ENCODE results near the gene VPS35. TPM values are rescaled to one million over a fixed set of nuclear protein-coding genes. Genes with fewer than 3 reads are reported as not detected.

Gene VPS35
- total RNA-seq, 1 donor from 2014 or later = 116 TPM

- H3K4me3 ChIP-seq (ENCODE audit: low read depth, low read length) = no peak overlapping the region
- no peak for TF ChIP-seq CTCF (IDR thresholded peaks at IDR 0.05; ENCODE audit: insufficient read depth, low read length, severe bottlenecking)
- no peaks in the 10 kb centered on the region for H3K36me3 ChIP-seq (ENCODE audit: control insufficient read depth, insufficient read depth, low read length)
- no peaks in the 10 kb centered on the region for H3K27me3 ChIP-seq (ENCODE audit: control insufficient read depth, insufficient read depth, low read length)
- DNase-seq (ENCODE audit: low read depth) (no peak), FAIRE-seq (no peak)
Measured at GRCh38 chr16:46700048-46700447, 11.1 kb upstream of the VPS35 start.

- FAIRE-seq (no peak), DNase-seq (ENCODE audit: low read depth) (no peak)
- no peaks in the 10 kb centered on the region for H3K27me3 ChIP-seq (ENCODE audit: control insufficient read depth, insufficient read depth, low read length)
- peaks cover 2% of the 10 kb centered on the region for H3K36me3 ChIP-seq (ENCODE audit: control insufficient read depth, insufficient read depth, low read length)
- no peak overlapping the region for H3K4me3 ChIP-seq (ENCODE audit: low read depth, low read length)
- TF ChIP-seq CTCF (IDR thresholded peaks at IDR 0.05; ENCODE audit: insufficient read depth, low read length, severe bottlenecking) = no peak
Measured at GRCh38 chr16:46696957-46697356, 8.0 kb upstream of the VPS35 start.

GRCh38 chr16:46695937-46696336 lies 7.0 kb upstream of the VPS35 start:
- FAIRE-seq (no peak), DNase-seq (ENCODE audit: low read depth) (no peak)
- TF ChIP-seq CTCF (IDR thresholded peaks at IDR 0.05; ENCODE audit: insufficient read depth, low read length, severe bottlenecking) = no peak
- Histone ChIP-seq H3K4me3 (ENCODE audit: low read depth, low read length) (no peak overlapping the region), H3K36me3 (ENCODE audit: control insufficient read depth, insufficient read depth, low read length) (peaks cover 2% of the 10 kb centered on the region), H3K27me3 (ENCODE audit: control insufficient read depth, insufficient read depth, low read length) (no peaks in the 10 kb centered on the region)

- no peak for TF ChIP-seq CTCF (IDR thresholded peaks at IDR 0.05; ENCODE audit: insufficient read depth, low read length, severe bottlenecking)
- H3K36me3 ChIP-seq (ENCODE audit: control insufficient read depth, insufficient read depth, low read length) = peaks cover 2% of the 10 kb centered on the region
- DNase-seq (ENCODE audit: low read depth) (no peak), FAIRE-seq (no peak)
- H3K4me3 ChIP-seq (ENCODE audit: low read depth, low read length) = no peak overlapping the region
- H3K27me3 ChIP-seq (ENCODE audit: control insufficient read depth, insufficient read depth, low read length) = no peaks in the 10 kb centered on the region
Measured at GRCh38 chr16:46693598-46693997, 4.6 kb upstream of the VPS35 start.

GRCh38 chr16:46691726-46692125 lies 2.7 kb upstream of the VPS35 start:
- no peak overlapping the region for H3K4me3 ChIP-seq (ENCODE audit: low read depth, low read length)
- no peak for FAIRE-seq

More at GRCh38 chr16:46691726-46692125, 2.7 kb upstream of the VPS35 start:
- Histone ChIP-seq H3K27me3 (ENCODE audit: control insufficient read depth, insufficient read depth, low read length) (no peaks in the 10 kb centered on the region), H3K36me3 (ENCODE audit: control insufficient read depth, insufficient read depth, low read length) (peaks cover 2% of the 10 kb centered on the region)
- no peak for DNase-seq (ENCODE audit: low read depth)
- no peak for TF ChIP-seq CTCF (IDR thresholded peaks at IDR 0.05; ENCODE audit: insufficient read depth, low read length, severe bottlenecking)
